ENCODE data around the gene LMTK2. TPM values are rescaled to one million over a fixed set of nuclear protein-coding genes. Genes with fewer than 3 reads are reported as not detected.

The LMTK2 gene
- total and polyA plus RNA-seq, 2 donors (not counting 1 experiment from before 2014, with no cell fraction given) = 4.9 to 13.1 TPM

DNA sequence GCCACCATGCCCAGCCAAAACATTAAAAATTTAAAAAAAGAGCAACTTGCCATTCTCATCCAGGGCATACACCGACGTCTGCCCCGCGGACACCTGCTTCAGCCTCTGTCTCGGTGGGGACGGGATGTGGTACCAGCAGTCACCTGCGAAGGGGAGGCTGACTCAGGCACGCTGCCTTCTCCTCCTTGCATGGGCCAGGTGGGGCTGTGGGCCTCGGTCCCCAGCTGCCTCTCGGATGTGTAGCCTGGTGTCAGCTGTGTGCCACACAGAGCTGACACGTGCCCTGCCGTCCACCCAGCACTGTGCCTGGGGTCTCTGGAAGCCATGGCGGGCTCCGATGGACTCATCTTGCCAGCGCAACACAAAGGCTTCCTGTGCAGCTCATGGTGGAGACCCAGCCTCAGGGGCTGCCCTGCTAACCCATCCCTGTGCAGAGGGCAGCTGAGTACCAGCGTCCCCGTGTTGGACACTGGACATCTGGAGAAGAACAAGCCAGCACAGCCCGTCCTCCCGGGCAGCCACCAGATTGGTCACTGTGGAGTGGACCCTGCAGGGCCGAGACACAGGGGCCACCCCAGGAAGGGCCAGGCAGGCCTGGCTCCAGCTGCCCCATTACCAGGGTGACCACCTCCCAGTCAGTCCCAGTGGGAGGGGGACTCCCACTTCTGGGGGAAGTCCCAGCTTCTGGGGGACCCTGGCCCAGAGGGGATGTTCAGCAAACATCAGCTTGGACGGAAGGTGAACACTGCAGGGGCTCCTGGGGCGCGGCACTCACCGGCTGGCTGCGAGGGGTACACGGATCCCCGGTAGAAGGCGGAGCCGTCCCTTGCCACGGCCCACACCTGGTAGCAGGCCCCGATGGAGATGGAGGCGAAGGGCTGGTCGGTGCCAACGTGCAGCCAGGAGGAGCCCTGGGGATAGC, 115.2 kb downstream of the LMTK2 start:
- TF ChIP-seq EZH2 (IDR thresholded peaks at IDR 0.05; ENCODE audit: borderline replicate concordance, insufficient read depth, low read depth, low read length, poor library complexity, severe bottlenecking) = no peak
- TF ChIP-seq, protein P1, sequence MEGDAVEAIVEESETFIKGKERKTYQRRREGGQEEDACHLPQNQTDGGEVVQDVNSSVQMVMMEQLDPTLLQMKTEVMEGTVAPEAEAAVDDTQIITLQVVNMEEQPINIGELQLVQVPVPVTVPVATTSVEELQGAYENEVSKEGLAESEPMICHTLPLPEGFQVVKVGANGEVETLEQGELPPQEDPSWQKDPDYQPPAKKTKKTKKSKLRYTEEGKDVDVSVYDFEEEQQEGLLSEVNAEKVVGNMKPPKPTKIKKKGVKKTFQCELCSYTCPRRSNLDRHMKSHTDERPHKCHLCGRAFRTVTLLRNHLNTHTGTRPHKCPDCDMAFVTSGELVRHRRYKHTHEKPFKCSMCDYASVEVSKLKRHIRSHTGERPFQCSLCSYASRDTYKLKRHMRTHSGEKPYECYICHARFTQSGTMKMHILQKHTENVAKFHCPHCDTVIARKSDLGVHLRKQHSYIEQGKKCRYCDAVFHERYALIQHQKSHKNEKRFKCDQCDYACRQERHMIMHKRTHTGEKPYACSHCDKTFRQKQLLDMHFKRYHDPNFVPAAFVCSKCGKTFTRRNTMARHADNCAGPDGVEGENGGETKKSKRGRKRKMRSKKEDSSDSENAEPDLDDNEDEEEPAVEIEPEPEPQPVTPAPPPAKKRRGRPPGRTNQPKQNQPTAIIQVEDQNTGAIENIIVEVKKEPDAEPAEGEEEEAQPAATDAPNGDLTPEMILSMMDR (IDR thresholded peaks at IDR 0.05) = no peak
- no peak for DNase-seq
- no peaks in the 10 kb centered on the region for H3K9me3 ChIP-seq (ENCODE audit: control extremely low read depth in 1 of 3, control insufficient read depth in 2 of 3, insufficient read depth in 1 of 3, low read length in 2 of 3)
- H3K4me1 ChIP-seq (ENCODE audit: control insufficient read depth in 2 of 2, insufficient read depth in 2 of 2, low read length in 2 of 2) = peaks cover 21 to 26% of the 10 kb centered on the region in 2 donors
- H4K20me1 ChIP-seq (ENCODE audit: control insufficient read depth, insufficient read depth, low read length, poor library complexity, severe bottlenecking) = peaks cover 44% of the 10 kb centered on the region
- no peak overlapping the region for H3K4me3 ChIP-seq (ENCODE audit: control extremely low read depth in 1 of 5, extremely low read depth in 1 of 5, insufficient read depth in 1 of 5, low read depth in 2 of 5, low read length in 4 of 5)
- 97% methylated on average over 34 of the region's 34 CpGs for WGBS (ENCODE audit: insufficient coverage)
- Mint-ChIP-seq H3K9me3 (ENCODE audit: insufficient read depth) (no peaks in the 10 kb centered on the region), H3K27ac (no peak overlapping the region), H3K27me3 (peaks cover 3% of the 10 kb centered on the region), H3K4me3 (no peak overlapping the region), H3K4me1 (peaks cover 21% of the 10 kb centered on the region)
- no peak overlapping the region for H3K9ac ChIP-seq (ENCODE audit: low read length)
- no peak overlapping the region for H3K27ac ChIP-seq (ENCODE audit: low read length in 2 of 2)
- H3K27me3 ChIP-seq (replicated peaks in 1 of 4; ENCODE audit: control extremely low read depth in 1 of 4, control insufficient read depth in 3 of 4, insufficient read depth in 4 of 4, low read length in 3 of 4) = peaks cover 0 to 3% (median 0%) of the 10 kb centered on the region in 4 experiments
- H3K79me2 ChIP-seq (ENCODE audit: control insufficient read depth, insufficient read depth, low read length) = no peaks in the 10 kb centered on the region
- H3K4me2 ChIP-seq (replicated peaks; ENCODE audit: low read depth, low read length, poor library complexity, severe bottlenecking) = no peak overlapping the region
- intact Hi-C loops (cut with micrococcal nuclease) = no loop called here
- CTCF ChIA-PET = interaction anchor here (1.3 kb wide), 1 partner anchor 53 kb away, joined by 3 read pairs; no protein-coding TSS in a partner anchor
- H2AFZ ChIP-seq (ENCODE audit: insufficient read depth, low read depth, low read length, poor library complexity, severe bottlenecking) = no peak overlapping the region
- no peak for ATAC-seq (ENCODE audit: low read depth)
- POLR2A ChIA-PET = no interaction called here
- peaks cover 0 to 50% of the 10 kb centered on the region in 2 experiments for H3K36me3 ChIP-seq (replicated peaks in 1 of 2; ENCODE audit: control extremely low read depth in 1 of 2, control insufficient read depth in 1 of 2, extremely low read depth in 1 of 2, insufficient read depth in 2 of 2, low read length in 1 of 2)

Data from B cell (primary cell).